ENCODE data around the gene GDPD2.

DNA sequence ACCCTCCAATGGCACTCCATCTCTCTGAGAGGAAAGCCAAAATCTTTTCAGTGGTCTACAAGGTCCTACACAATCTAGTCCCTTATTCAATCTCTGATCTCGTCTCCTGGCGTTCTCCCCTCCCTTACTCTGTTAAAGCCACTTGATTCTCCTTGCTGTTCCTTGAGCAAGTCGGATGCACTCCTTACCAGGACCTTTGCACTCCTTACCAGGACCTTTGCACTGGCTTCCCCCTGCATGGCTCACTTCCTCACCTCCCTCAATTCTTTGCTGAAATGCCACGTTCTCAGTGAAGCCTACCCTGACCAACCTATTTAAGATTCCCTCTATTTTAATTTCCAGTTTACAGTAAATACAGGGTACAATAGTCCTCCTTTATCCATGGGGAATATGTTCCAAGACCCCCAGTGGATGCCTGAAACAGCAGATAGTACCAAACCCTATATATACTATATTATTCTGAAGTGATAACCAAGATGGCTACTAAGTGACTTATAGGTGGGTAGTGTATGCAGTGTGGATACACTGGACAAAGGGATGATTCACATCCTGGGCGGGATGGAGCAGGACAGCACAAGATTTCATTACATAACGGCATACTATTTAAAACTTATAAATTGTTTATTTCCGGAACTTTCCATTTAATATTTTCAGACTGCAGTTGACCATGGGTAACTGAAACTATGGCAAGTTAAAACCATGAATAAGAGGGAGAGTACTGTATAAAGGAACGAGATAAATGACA is 15.0 kb downstream of the GDPD2 start:
- TF ChIP-seq POLR2A (IDR thresholded peaks at IDR 0.05; ENCODE audit: low read depth, low read length) (no peak), POLR2AphosphoS5 (IDR thresholded peaks at IDR 0.05; ENCODE audit: low read depth, low read length) (no peak)
